GM12874 (cell line): ENCODE data around the gene FKBP5.

Source experiments
- TF ChIP-seq, protein P1 (sequence below): IDR thresholded peaks from 2 replicates; pipeline ENCODE4 v1.5.1; 2011; ENCODE audit warnings: low read depth, mild to moderate bottlenecking, control low read depth, low read length, moderate library complexity; ENCODE audit not compliant: insufficient read depth

FKBP5 gene

DNA sequence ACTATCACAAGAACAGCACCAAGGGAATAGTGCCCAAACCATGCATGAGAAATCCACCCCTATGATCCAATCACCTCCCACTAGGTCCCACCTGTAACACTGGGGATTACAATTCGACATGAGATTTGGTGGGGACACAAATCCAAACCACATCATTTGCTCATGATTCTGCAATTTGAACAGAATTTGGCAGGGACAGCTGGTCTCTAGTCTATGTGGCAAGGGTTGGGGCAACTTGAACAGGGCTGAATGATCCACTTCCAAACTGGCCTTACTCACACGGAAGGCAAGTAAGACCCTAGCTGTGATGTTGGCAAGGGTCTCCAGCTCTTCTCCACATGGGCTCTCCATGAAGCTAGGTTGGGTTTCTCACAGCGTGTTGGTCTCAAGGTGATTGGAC, 10.1 kb upstream of the FKBP5 start:
- TF ChIP-seq, protein P1, sequence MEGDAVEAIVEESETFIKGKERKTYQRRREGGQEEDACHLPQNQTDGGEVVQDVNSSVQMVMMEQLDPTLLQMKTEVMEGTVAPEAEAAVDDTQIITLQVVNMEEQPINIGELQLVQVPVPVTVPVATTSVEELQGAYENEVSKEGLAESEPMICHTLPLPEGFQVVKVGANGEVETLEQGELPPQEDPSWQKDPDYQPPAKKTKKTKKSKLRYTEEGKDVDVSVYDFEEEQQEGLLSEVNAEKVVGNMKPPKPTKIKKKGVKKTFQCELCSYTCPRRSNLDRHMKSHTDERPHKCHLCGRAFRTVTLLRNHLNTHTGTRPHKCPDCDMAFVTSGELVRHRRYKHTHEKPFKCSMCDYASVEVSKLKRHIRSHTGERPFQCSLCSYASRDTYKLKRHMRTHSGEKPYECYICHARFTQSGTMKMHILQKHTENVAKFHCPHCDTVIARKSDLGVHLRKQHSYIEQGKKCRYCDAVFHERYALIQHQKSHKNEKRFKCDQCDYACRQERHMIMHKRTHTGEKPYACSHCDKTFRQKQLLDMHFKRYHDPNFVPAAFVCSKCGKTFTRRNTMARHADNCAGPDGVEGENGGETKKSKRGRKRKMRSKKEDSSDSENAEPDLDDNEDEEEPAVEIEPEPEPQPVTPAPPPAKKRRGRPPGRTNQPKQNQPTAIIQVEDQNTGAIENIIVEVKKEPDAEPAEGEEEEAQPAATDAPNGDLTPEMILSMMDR: no peak

DNA sequence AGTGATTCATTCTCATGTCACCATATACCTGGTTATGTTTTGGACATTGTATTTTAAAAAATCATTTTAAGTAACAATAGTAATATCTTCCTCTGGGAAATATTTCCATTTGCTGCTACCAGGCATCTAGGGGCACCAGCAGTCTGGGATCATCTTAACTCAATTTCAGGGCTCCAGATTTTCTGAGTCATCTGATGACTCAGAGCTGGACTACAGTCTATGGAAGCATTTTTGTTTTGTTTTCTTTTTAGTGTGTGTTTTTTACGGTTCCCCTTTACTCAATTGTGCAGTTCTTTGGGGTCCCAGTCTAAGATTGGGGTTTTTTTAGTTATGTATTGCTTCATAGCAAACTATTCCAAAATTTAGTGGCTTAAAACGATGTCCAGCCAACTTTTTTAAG, 5.7 kb upstream of the FKBP5 start:
- TF ChIP-seq, protein P1: no peak

DNA sequence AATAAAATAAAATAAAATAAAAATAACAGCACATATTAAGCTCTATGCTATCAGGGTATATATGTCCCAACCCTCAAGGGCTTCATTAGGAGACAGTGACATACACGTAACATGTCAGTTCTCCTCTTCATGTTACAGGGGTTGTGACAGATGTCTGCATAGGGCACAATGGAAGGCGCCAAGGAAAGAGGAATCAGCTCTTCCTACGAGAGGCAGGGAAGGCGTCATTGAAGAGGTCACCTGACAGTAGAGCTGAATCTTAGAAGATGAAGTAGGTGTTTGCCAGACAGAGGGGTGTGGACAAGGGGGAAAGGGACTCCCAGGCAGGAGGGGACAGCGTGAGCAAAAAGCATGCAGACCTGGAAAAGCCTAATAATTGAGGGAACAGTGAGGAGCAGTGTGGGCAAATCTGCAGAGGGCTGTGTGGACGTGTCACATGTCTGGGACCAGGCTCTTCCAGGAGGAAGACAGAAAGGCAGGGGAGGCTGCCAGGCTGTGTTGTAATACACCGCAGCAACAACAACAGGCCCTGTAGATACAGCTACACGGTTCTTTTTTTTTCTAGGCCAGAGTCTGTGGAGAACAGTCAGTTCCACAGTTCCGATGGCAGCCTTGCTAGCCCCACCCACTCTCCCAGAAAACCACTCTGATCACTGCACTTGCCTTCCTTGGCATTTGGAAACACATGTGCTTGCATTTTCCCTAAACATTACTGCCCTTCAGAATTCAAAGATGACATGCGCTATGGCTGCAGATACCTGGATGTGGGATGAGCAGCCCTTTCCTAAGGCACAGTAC, 2.5 kb upstream of the FKBP5 start:
- TF ChIP-seq, protein P1: no peak

DNA sequence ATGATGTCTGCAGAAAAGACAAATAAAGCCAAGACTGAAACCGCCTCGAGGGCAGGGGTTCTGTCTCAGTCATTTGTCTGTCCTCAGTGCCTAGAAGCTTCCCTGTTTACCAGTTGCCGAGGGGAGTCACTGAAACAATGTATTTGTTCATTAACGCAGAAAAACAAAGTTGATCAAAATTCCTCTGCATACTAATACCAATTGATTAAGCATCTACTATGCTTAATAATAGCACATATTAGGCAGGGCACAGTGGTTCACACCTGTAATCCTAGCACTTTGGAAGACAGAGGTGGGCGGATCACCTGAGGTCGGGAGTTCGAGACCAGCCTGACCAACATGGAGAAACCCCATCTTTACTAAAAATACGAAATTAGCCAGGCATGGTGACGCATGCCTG, 1.8 kb upstream of the FKBP5 start:
- TF ChIP-seq, protein P1: no peak

DNA sequence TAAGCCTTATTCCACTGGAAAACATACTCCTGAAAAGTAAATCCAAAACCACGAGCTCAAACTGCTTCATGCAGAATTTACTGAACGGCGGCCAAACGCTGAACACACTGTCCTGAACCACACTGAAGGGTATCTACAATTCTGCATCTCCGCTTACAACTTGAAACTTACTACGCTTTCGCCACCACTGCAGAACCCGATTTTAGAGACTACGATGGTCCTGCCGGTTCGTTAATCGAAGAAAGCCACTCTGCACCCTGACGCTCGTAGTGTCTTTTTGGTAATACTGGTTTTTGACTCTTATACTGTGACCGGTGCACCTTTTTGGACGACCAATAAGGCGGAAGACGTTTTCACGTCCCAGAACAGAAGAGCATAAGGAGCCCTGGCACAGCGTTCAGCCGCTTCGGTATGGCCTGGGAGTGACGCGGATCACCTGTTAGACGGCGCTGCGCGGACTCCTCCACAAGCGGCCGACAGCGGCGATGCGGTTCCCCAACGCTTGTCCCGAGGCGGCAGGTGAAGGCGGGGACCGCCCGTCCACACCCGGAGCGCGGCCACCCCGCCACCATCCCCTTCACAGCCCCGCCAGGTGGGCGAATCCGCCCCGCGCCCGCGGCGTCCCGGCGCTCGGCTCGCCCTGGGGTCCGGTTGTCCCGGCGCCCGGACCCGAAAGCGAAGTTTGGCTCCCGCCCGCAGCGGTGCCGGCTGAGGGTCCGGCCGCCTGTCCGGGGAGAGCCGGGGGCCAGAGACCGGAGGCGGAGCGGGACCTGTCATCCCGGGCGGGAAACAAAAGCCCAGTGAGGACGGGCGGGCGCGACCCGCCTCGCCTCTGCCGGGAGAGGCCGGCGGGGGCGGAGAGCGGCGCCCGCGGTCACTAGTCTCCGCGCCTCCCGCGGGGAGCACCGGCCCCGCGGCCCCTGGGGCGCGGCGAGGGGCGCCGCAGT, 784 bp downstream of the FKBP5 start:
- TF ChIP-seq, protein P1: no peak

DNA sequence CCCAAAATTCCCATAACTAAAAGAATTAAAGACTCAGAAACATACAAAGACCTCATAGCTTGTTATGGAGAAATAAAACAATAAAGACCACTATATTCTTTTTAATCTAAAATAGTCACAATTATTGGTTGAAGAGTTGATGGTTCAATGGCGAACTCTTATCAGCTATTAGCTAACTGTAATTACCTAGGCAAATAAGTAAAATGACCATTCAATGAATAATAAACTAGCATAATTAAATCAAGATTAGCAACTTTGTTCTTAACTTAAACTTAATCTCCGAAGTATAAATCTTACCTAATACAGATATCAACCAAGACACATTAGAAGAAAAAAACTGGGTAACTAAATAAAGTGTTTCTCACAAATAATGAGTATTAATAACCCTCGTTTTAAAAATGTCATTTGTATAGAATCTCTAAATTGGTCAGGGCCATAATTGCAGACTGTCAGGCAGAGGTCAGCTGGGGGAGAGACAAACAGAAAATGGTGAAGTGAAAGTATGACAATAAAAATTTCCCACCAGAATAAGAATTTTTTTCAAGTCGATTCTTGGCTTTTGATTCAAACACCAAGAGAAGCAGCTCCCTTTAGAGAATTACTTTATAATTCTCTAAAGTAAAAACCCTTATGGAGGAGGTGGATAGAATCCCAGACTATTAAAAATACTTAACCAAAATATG, 1.7 kb downstream of the FKBP5 start:
- TF ChIP-seq, protein P1: no peak

DNA sequence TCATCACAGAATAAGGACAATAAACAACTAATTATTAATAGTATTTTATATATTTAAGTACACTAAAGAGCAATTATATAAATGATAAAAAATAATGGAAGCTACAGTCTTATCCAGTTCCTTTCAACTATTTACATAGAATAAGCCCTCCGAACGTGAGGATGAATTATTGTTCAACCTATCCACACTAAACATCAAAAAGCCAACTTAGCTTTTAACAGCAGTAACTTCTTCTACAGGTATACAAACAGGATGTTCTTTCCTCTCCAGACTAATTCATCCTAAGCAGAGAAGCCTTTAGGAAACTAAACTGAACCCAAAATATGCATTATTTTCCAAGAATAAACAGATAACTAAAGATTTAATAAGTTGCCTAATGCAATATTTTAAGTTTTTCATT, 2.3 kb downstream of the FKBP5 start:
- TF ChIP-seq, protein P1: no peak
